HepG2 (cell line): ENCODE results near the gene HES6. TPM values are rescaled to one million over a fixed set of nuclear protein-coding genes. Genes with fewer than 3 reads are reported as not detected.

Source experiments
- ATAC-seq: fragments of 200-7000 bp; cut with Tn5 transposase; 3 replicates; pipeline ENCODE4 v1.9.1; 2020; ENCODE audit warnings: mild to moderate bottlenecking, moderate library complexity
- BruUV-seq: library from RNA; stranded (reverse); fragments of 400-500 nt; replicated peaks from 2 replicates; lab custom pipeline; 2021; lab: Mats Ljungman, UMichigan
- CTCF ChIA-PET: fragments of 300-600 bp; formaldehyde crosslinking; extraction: SDS; loops from one replicate; lab custom pipeline; 2021; ENCODE audit warnings: low total read pairs, inconsistent platforms, low intra/inter-chr PET ratio; lab: Yijun Ruan, JAX
- POLR2A ChIA-PET: fragments of 350-600 bp; sonication (Branson Sonifier 250); formaldehyde crosslinking; loops from one replicate; lab custom pipeline; 2020; ENCODE audit warnings: antibody characterized with exemption, inconsistent platforms; lab: Yijun Ruan, JAX
- DNase-seq: peaks from one replicate; pipeline ENCODE4 v3.0.0-alpha.2; 2015; ENCODE audit warnings: low spot score
- FAIRE-seq: peaks from 3 replicates; lab custom pipeline; 2011; peaks lifted over from hg19 to GRCh38; lab: Jason Lieb, UNC
- H2AFZ ChIP-seq: one replicate; pipeline ENCODE4 v1.6.1; 2011; ENCODE audit warnings: low read length, inconsistent platforms
- H3K27ac ChIP-seq: fragments of 300-600 bp; 3 replicates; pipeline ENCODE4 v1.8.0; 2011; ENCODE audit warnings: mixed run types, mild to moderate bottlenecking, mixed read lengths, low read length, inconsistent platforms; ENCODE audit not compliant: insufficient read depth; ENCODE audit errors: extremely low read length
- H3K27me3 ChIP-seq, 2 experiments: fragments of 200-600 bp in 1 of 2; 2 replicates in 1 of 2; 3 replicates in 1 of 2; pipeline versions ENCODE4 v1.6.0 to v1.8.0; 2011; ENCODE audit warnings: low read length in 2 of 2, mild to moderate bottlenecking in 2 of 2, moderate library complexity in 2 of 2, inconsistent platforms in 1 of 2; ENCODE audit not compliant: insufficient read depth in 2 of 2, control insufficient read depth in 1 of 2
- H3K36me3 ChIP-seq, 2 experiments: fragments of 200-600 bp in 1 of 2; replicated peaks in 1 of 2; 2 replicates in 1 of 2; 3 replicates in 1 of 2; pipeline versions ENCODE4 v1.5.1 to v1.8.0; 2011; ENCODE audit warnings: low read length in 2 of 2, inconsistent platforms in 1 of 2; ENCODE audit not compliant: insufficient read depth in 2 of 2, control insufficient read depth in 1 of 2
- H3K4me1 ChIP-seq: 2 replicates; pipeline ENCODE4 v1.5.1; 2012; ENCODE audit warnings: low read length, inconsistent platforms; ENCODE audit not compliant: insufficient read depth
- H3K4me2 ChIP-seq: 2 replicates; pipeline ENCODE4 v1.6.0; 2011; ENCODE audit warnings: low read depth, low read length, inconsistent platforms
- H3K4me3 ChIP-seq, 3 experiments: fragments of 200-600 bp in 1 of 3; sonication (generic), shearing (Covaris generic) in 1 of 3; replicated peaks in 1 of 3; 2 replicates each; pipeline ENCODE4 v1.5.1; 2011 to 2016; ENCODE audit warnings: low read length in 3 of 3, inconsistent platforms in 2 of 3, low read depth in 2 of 3, mild to moderate bottlenecking in 2 of 3, control low read depth in 1 of 3, mixed read lengths in 1 of 3; ENCODE audit not compliant: insufficient read depth in 1 of 3
- H3K79me2 ChIP-seq: one replicate; pipeline ENCODE4 v1.6.1; 2011; ENCODE audit warnings: low read length, inconsistent platforms; ENCODE audit not compliant: insufficient read depth
- H3K9ac ChIP-seq: 2 replicates; pipeline ENCODE4 v1.6.0; 2011; ENCODE audit warnings: mild to moderate bottlenecking, low read depth, low read length, inconsistent platforms; ENCODE audit not compliant: insufficient read depth
- H3K9me3 ChIP-seq: 2 replicates; pipeline ENCODE4 v1.5.1; 2012; ENCODE audit warnings: mild to moderate bottlenecking, low read length
- H4K20me1 ChIP-seq: 2 replicates; pipeline ENCODE4 v1.6.0; 2011; ENCODE audit warnings: inconsistent platforms, mild to moderate bottlenecking, low read length, moderate library complexity; ENCODE audit not compliant: insufficient read depth
- AGO2 ChIP-seq: fragments of 200-400 bp; formaldehyde crosslinking; optimal IDR thresholded peaks from 2 replicates; pipeline ENCODE3; 2017; ENCODE audit warnings: mild to moderate bottlenecking, low read depth, low read length, moderate library complexity
- WGBS: methylation state at CpG from one replicate; pipeline ENCODE4 v1.1.6; 2017; ENCODE audit warnings: low lambda C conversion rate; 5-methylcytosine and 5-hydroxymethylcytosine counted together
- in situ Hi-C: cut with HindIII; loops from 2 replicates; pipeline ENCODE4 v1.10.0; 2017; ENCODE audit warnings: low pct_unique_long_range_greater_than_20kb; ENCODE audit not compliant: extremely low pct_ligation_motif_present
- intact Hi-C: fragments of 100-400 bp; cut with micrococcal nuclease; formaldehyde crosslinking; loops from one replicate; pipeline ENCODE4 v1.10.0; 2022; ENCODE audit not compliant: unreplicated experiment
- polyA plus RNA-seq, 8 experiments: library from polyadenylated mRNA; depleted of rRNA in 3 of 8; stranded (reverse) in 7 of 8; unstranded in 1 of 8; fragments of >200 nt; fragmentation: Illumina TruSeq in 4 of 8; extraction: Trizol in 4 of 8; gene quantifications; 2 replicates each; pipeline versions ENCODE4 v1.2.1 to v1.2.3, GENCODE V29; 2011 to 2016; ENCODE audit warnings: low read depth in 4 of 8, missing spikeins in 1 of 8, mixed read lengths in 1 of 8; ENCODE audit not compliant: insufficient read depth in 1 of 8
- total RNA-seq, 5 experiments: library from RNA; depleted of rRNA; stranded (reverse); fragments of >200 nt; fragmentation: Illumina TruSeq; extraction: Trizol; gene quantifications; 2 replicates each; pipeline ENCODE4 v1.2.3, GENCODE V29; 2016; ENCODE audit warnings: low read depth in 1 of 5
- TF ChIP-seq, protein P1 (sequence below): sonication (generic); formaldehyde crosslinking; IDR thresholded peaks from 2 replicates; pipeline ENCODE4 v1.4.0; 2020; ENCODE audit warnings: missing genetic modification reagents, borderline replicate concordance

The HES6 gene
- total and polyA plus RNA-seq, 2 of the 13 experiments (the other 11 are each of a cell fraction or from before 2014, with no cell fraction given) = 19.5 to 82.8 TPM

DNA sequence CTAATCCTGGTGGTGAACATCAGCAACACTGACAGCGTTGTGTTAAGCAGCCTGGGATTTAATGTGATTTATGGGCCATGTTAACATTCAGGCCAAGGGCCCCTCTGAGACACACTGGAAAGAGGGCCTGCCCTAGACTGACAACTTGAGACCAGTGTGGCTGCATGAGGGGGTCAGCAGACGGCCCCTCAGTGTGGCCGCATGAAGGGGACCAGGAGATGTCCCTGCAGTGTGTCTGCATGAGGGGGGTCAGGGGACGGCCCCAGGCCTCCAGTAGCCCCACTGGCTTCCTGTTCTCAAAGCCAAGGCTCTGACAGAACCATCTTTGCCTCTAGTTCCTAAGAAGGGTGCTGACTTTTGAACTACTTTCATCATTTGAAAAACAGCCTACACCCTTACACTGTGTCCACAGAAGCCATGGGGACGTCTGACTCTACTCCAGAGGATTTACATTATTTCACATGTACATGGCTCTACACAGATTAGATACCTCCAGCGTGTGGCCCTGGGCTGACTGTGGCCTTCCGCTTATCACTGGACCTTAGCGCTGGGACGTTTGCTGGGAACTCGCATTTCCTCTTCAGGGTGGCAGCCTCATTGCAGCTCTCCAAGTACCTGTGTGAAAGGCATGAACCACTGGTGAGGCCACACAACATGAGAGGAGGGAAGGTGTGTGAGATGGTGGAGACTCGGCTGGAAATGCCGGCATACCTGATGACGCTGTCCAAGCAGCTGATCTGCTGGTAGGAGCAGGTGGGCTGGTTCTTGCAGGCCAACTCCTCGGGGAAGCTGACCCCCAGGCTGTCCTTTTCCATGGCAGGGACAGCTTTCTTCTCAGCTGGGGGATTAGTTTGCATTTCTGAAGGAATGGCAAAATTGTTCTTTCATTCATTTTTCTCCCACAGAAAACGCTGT, 18.2 kb upstream of the HES6 start:
- no TSS peak for BruUV-seq
- ChIA-PET CTCF (interaction anchor here (2.0 to 2.5 kb wide), 2 partner anchors 47 to 82 kb away, joined by 23 to 24 read pairs; no protein-coding TSS in a partner anchor), POLR2A (no interaction called here)
- ATAC-seq (no peak), DNase-seq (no peak), FAIRE-seq (no peak)
- Histone ChIP-seq H3K27me3 (no peaks in the 10 kb centered on the region), H3K4me3 (no peak overlapping the region), H3K4me1 (peaks cover 40% of the 10 kb centered on the region), H3K79me2 (no peaks in the 10 kb centered on the region), H3K4me2 (no peak overlapping the region), H3K36me3 (peaks cover 34 to 86% of the 10 kb centered on the region in 2 experiments), H4K20me1 (no peaks in the 10 kb centered on the region), H3K27ac (peak overlapping the region; percentile 10), H2AFZ (no peak overlapping the region), H3K9me3 (no peaks in the 10 kb centered on the region), H3K9ac (no peak overlapping the region)
- WGBS = 97% methylated on average over 14 of the region's 15 CpGs
- intact Hi-C loops = loop anchor here (2.0 kb wide), 1 partner anchor 97 kb away; no protein-coding TSS in a partner anchor
- TF ChIP-seq, protein P1, sequence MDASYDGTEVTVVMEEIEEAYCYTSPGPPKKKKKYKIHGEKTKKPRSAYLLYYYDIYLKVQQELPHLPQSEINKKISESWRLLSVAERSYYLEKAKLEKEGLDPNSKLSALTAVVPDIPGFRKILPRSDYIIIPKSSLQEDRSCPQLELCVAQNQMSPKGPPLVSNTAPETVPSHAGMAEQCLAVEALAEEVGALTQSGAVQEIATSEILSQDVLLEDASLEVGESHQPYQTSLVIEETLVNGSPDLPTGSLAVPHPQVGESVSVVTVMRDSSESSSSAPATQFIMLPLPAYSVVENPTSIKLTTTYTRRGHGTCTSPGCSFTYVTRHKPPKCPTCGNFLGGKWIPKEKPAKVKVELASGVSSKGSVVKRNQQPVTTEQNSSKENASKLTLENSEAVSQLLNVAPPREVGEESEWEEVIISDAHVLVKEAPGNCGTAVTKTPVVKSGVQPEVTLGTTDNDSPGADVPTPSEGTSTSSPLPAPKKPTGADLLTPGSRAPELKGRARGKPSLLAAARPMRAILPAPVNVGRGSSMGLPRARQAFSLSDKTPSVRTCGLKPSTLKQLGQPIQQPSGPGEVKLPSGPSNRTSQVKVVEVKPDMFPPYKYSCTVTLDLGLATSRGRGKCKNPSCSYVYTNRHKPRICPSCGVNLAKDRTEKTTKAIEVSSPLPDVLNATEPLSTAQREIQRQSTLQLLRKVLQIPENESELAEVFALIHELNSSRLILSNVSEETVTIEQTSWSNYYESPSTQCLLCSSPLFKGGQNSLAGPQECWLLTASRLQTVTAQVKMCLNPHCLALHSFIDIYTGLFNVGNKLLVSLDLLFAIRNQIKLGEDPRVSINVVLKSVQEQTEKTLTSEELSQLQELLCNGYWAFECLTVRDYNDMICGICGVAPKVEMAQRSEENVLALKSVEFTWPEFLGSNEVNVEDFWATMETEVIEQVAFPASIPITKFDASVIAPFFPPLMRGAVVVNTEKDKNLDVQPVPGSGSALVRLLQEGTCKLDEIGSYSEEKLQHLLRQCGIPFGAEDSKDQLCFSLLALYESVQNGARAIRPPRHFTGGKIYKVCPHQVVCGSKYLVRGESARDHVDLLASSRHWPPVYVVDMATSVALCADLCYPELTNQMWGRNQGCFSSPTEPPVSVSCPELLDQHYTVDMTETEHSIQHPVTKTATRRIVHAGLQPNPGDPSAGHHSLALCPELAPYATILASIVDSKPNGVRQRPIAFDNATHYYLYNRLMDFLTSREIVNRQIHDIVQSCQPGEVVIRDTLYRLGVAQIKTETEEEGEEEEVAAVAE = no peak
- TF ChIP-seq AGO2 = peak; percentile 21
- in situ Hi-C loops = no loop called here
